HG03460 (cell line): Measurements from ENCODE around the gene DCAF16.

ENCODE experiments used
- ATAC-seq: cut with Tn5 transposase; IDR thresholded peaks from one replicate; pipeline ENCODE4 v1.9.1; 2021; ENCODE audit not compliant: unreplicated experiment

DCAF16 gene

GRCh38 chr4:17785858-17786257, 24.7 kb downstream of the DCAF16 start:
- no peak for ATAC-seq

- ATAC-seq, result no peak
Measured at GRCh38 chr4:17781300-17782287, 29.0 kb downstream of the DCAF16 start, which contains the start of gene FAM184B. TSS of gene FAM184B (minus strand) at chr4:17781621. CDS start at chr4:17781299, 322 bp downstream.

- no peak for ATAC-seq
Measured at GRCh38 chr4:17780501-17781299, 29.9 kb downstream of the DCAF16 start.

- ATAC-seq, result no peak
Measured at GRCh38 chr4:17778431-17778830, 32.1 kb downstream of the DCAF16 start.

- no peak for ATAC-seq
Measured at GRCh38 chr4:17773135-17773698, 37.3 kb downstream of the DCAF16 start.

- no peak for ATAC-seq
Measured at GRCh38 chr4:17771284-17771908, 39.2 kb downstream of the DCAF16 start.

- no peak for ATAC-seq
Measured at GRCh38 chr4:17770845-17771244, 39.7 kb downstream of the DCAF16 start.

- ATAC-seq, result no peak
Measured at GRCh38 chr4:17769406-17770174, 41.0 kb downstream of the DCAF16 start.

GRCh38 chr4:17766826-17767458, 43.6 kb downstream of the DCAF16 start:
- ATAC-seq, result no peak

GRCh38 chr4:17765514-17766286, 44.9 kb downstream of the DCAF16 start:
- no peak for ATAC-seq

- ATAC-seq, result no peak
Measured at GRCh38 chr4:17763931-17764330, 46.6 kb downstream of the DCAF16 start.

- ATAC-seq, result no peak
Measured at GRCh38 chr4:17763416-17763815, 47.1 kb downstream of the DCAF16 start.

GRCh38 chr4:17762726-17763125, 47.8 kb downstream of the DCAF16 start:
- ATAC-seq, result no peak

GRCh38 chr4:17761062-17761461, 49.5 kb downstream of the DCAF16 start:
- ATAC-seq, result no peak

GRCh38 chr4:17760626-17761025, 49.9 kb downstream of the DCAF16 start:
- no peak for ATAC-seq

- no peak for ATAC-seq
Measured at GRCh38 chr4:17758485-17758884, 52.1 kb downstream of the DCAF16 start.

GRCh38 chr4:17757621-17758020, 52.9 kb downstream of the DCAF16 start:
- ATAC-seq, result no peak

GRCh38 chr4:17753646-17754045, 56.9 kb downstream of the DCAF16 start:
- no peak for ATAC-seq
